Measurements from ENCODE around the gene LYRM4. TPM values are rescaled to one million over a fixed set of nuclear protein-coding genes. Genes with fewer than 3 reads are reported as not detected.
A peak's percentile ranks its signal among the peaks of the same experiment; 100 is the strongest.

Gene LYRM4
- total RNA-seq, 1 donor from 2014 or later, result 39.3 TPM

DNA sequence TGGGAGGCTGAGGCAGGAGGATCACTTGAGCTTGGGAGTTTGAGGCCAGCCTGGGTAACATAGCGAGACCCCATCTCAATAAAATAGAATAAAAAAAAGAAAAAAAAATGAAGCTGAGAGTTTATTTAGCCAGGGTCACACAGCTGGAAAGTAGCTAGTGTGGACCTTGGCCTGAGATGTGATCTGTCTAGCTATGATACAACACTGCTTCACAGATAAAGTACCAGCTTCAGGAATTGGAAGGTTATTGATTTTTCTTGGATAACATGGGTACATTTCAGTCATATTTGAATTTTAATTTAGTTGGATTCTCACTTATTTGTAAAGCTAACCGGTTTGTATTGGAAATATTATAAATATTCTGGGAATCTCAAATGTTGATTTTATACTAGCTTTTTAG, 5.7 kb upstream of the LYRM4 start:
- Mint-ChIP-seq H3K36me3 (ENCODE audit: low read depth) (peaks cover 17% of the 10 kb centered on the region), H3K4me3 (no peak overlapping the region), H3K27ac (ENCODE audit: unreplicated experiment) (no peak overlapping the region), H3K4me1 (peaks cover 14% of the 10 kb centered on the region), H3K27me3 (ENCODE audit: low read depth) (no peaks in the 10 kb centered on the region), H3K9me3 (peaks cover 2% of the 10 kb centered on the region)
- TF ChIP-seq, protein P1, sequence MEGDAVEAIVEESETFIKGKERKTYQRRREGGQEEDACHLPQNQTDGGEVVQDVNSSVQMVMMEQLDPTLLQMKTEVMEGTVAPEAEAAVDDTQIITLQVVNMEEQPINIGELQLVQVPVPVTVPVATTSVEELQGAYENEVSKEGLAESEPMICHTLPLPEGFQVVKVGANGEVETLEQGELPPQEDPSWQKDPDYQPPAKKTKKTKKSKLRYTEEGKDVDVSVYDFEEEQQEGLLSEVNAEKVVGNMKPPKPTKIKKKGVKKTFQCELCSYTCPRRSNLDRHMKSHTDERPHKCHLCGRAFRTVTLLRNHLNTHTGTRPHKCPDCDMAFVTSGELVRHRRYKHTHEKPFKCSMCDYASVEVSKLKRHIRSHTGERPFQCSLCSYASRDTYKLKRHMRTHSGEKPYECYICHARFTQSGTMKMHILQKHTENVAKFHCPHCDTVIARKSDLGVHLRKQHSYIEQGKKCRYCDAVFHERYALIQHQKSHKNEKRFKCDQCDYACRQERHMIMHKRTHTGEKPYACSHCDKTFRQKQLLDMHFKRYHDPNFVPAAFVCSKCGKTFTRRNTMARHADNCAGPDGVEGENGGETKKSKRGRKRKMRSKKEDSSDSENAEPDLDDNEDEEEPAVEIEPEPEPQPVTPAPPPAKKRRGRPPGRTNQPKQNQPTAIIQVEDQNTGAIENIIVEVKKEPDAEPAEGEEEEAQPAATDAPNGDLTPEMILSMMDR (conservative IDR thresholded peaks at IDR 0.05), result no peak
- no peak for DNase-seq (ENCODE audit: low read depth, low spot score)

DNA sequence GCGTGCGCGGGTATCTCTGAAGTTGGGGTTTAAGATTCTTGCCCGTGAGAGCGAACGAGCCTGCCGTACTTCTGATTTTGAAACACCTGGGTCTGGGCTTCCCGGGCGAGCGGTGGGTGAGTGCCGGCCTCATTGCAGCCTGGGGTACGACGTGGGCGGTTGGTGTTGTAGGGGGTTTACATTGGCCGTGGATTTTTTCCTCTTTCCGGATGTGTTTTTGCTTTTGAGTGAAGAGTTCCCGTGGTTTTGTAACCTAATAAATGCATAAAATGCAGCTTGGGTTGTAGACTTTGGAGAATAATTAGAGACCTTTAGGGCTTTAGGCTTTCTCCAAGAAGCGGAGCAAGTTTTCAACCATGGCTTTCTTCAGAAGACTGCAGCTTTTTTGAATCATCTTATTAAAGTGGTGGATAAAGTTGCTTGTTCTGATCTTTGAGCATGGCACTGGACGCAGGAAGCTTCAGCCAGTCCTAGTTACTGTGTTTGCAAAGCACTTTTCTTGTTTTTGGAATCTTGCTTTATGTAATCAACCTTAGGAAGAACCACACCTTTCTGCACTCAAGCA, 877 bp upstream of the LYRM4 start:
- Mint-ChIP-seq H3K4me3 (peak overlapping the region; percentile 100), H3K27me3 (ENCODE audit: low read depth) (no peaks in the 10 kb centered on the region), H3K27ac (ENCODE audit: unreplicated experiment) (peak overlapping the region; percentile 100), H3K9me3 (no peaks in the 10 kb centered on the region), H3K4me1 (peaks cover 27% of the 10 kb centered on the region), H3K36me3 (ENCODE audit: low read depth) (peaks cover 16% of the 10 kb centered on the region)
- no peak for DNase-seq (ENCODE audit: low read depth, low spot score)
- TF ChIP-seq, protein P1 (conservative IDR thresholded peaks at IDR 0.05), result no peak

DNA sequence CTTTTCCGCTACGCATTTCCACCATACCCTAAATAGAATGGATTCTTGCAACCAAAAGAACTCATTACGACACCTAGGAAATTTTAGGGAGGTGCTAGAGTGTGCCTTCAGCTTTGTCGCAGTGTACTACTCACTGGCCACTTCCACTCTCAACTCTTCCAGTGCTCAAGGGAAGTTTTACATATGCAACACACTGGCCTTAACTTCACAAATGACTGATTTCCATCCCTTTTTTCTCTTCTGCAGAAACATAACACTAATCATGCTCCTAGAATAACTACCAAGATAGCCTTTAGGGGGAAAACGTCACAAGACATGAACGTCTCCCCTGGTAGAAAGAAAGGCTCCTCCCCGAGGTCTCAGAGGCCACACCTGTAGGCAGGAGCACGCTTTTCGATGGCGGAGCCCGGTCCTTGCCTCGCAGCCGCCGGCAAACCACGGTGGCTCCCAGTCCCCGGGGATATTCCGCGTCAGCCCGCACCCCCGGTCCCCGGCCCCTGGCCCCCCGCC, 584 bp downstream of the LYRM4 start:
- peak; percentile 31 for DNase-seq (ENCODE audit: low read depth, low spot score)
- Mint-ChIP-seq H3K36me3 (ENCODE audit: low read depth) (peaks cover 12% of the 10 kb centered on the region), H3K4me3 (peak overlapping the region; percentile 100), H3K27me3 (ENCODE audit: low read depth) (no peaks in the 10 kb centered on the region), H3K9me3 (no peaks in the 10 kb centered on the region), H3K27ac (ENCODE audit: unreplicated experiment) (peak overlapping the region; percentile 99), H3K4me1 (peaks cover 27% of the 10 kb centered on the region)
- TF ChIP-seq, protein P1 (conservative IDR thresholded peaks at IDR 0.05), result no peak

DNA sequence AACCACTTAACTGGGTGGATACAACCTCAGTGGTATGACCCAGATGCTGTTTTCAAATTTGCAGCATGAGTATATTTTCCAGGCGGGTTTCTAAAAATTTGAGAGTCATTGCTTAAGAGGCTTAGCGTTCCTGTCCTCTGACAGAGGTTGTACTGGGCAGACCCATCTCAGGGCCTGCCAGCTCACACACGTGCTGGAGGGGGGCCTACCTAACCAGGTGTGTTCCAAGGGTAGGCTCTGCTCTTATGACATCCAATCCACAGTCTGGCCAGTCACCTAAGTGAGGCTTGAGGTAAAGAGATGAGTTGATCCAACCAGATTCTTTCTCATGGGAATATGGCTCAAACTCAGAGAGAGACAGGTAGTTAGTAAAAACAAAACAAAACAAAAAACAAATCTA, 1.3 kb downstream of the LYRM4 start:
- Mint-ChIP-seq H3K4me3 (peak overlapping the region; percentile 100), H3K9me3 (no peaks in the 10 kb centered on the region), H3K27me3 (ENCODE audit: low read depth) (no peaks in the 10 kb centered on the region), H3K36me3 (ENCODE audit: low read depth) (peaks cover 18% of the 10 kb centered on the region), H3K27ac (ENCODE audit: unreplicated experiment) (no peak overlapping the region), H3K4me1 (peaks cover 27% of the 10 kb centered on the region)
- TF ChIP-seq, protein P1 (conservative IDR thresholded peaks at IDR 0.05), result no peak
- DNase-seq (ENCODE audit: low read depth, low spot score), result no peak

DNA sequence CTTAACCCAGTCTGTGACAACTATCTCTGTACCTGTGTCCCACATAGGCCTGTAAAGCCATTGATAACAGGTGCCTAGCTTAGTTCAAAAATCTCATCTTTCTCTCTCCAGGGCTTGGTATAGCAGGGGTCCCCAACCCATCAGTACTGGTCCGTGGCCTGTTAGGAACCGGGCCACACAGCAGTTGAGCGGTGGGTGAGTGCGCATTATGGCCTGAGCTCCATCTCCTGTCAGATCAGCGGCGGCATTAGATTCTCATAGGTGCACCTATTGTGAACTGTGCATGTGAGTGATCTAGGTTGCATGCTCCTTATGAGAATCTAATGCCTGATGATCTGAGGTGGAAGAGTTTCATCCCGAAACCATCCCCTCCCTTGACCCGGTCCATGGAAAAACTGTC, 3.4 kb downstream of the LYRM4 start:
- Mint-ChIP-seq H3K36me3 (ENCODE audit: low read depth) (peaks cover 20% of the 10 kb centered on the region), H3K27me3 (ENCODE audit: low read depth) (no peaks in the 10 kb centered on the region), H3K4me1 (peaks cover 22% of the 10 kb centered on the region), H3K27ac (ENCODE audit: unreplicated experiment) (no peak overlapping the region), H3K9me3 (no peaks in the 10 kb centered on the region), H3K4me3 (peak overlapping the region; percentile 74)
- no peak for DNase-seq (ENCODE audit: low read depth, low spot score)
- TF ChIP-seq, protein P1 (conservative IDR thresholded peaks at IDR 0.05), result no peak

Measured in neural crest cell (in vitro differentiated cells).